HG03097 (cell line): Measurements from ENCODE around the gene ACAP2.
"Not testable (repeated sequence)": the region's sequence is repeated elsewhere in the genome, so short reads cannot be mapped to it uniquely, and the experiment has no call there.

ENCODE experiments used
- ATAC-seq: cut with Tn5 transposase; IDR thresholded peaks from one replicate; pipeline ENCODE4 v1.9.1; 2021; ENCODE audit not compliant: unreplicated experiment, low FRiP score

Gene ACAP2

DNA sequence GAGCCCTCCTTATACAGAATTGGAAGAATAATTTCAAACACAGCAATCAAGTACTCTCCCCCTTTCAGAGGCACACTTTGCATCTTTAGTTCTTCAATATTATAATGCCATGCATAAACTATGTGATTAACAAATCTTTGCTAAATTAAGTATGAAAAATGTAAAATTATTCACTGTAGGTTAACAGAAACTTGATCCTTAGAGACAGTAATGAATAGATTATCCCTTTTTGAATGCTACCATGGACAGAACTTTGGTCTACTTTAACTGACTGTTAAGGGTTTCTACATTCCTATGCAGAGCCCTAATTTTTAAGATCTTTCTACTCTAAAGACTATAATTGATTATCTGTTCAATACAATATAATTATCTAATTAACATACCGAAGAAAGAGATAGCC is 146.2 kb downstream of the ACAP2 start:
- no peak for ATAC-seq

DNA sequence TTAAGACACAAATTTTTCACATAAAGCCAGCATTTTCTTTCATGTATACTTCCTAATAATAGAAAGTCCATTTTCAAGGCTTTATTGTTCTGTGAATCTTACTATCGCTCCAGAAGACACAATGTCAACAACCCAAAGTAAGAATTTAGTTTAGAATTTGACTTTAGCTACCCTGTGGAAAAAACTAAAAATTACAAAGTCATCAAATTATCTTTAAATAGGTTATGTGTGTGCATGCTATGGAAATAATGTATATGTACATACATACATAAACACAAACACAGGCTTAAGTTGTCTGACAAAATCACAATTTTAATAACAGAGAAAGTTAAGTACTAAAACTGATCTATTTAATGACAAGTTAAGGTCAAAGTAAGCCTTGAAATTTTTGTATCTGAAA is 151.7 kb downstream of the ACAP2 start:
- no peak for ATAC-seq

DNA sequence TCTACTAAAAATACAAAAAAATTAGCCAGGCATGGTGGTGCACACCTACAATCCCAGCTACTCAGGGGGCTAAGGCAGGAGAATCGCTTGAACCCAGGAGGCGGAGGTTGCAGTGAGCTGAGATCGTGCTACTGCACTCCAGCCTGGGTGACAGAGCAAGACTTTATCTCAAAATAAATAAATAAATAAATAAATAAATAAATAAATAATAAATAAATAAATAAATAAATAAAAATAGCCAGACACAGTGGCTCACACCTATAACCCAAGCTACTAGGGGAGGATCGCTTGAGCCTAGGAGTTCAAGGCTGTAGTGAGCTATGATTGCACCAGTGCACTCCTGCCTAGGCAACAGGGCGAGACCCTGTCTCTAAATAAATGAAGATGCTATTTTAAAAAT is 152.2 kb downstream of the ACAP2 start:
- not testable (repeated sequence) for ATAC-seq

- no peak for ATAC-seq
These were observed 156.5 kb downstream of the ACAP2 start for GRCh38 chr3:195286115-195286872.

DNA sequence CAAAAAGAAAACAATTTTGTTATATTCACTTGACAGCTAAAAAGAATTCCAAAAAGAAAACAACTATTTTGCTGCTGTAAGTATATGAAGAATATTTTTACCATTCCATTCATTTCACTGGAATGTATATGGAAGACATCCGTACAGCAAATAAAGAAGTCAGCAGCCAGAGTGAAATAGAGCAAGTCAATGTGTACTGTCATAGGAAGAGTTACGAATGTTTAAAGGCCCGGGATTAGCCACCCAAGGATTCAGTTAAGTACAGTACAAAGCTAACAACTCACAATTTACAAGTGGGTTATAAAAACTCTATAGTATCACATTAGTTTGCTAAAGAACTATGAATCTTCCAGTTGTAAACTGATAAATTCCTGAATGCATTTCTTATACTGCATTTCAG is 157.4 kb downstream of the ACAP2 start:
- ATAC-seq: no peak

DNA sequence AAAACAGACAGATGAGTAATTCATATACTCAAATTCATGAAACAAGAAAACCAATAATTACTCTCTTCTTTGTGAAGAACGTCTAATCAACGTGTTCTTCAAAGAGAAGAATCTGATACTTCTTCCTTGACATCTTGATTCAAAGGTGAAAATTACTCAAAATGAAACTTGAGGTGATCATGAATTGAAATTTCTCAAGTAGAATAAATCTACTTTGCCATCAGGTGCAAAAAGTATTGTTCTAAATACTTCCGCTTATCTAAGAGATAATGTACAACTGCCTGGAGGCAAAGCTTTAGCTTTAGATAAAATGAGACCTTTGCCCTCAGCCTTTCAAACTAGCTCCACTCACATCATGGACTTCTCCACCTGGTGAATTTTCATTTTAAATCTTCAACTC is 158.0 kb downstream of the ACAP2 start:
- ATAC-seq: no peak

DNA sequence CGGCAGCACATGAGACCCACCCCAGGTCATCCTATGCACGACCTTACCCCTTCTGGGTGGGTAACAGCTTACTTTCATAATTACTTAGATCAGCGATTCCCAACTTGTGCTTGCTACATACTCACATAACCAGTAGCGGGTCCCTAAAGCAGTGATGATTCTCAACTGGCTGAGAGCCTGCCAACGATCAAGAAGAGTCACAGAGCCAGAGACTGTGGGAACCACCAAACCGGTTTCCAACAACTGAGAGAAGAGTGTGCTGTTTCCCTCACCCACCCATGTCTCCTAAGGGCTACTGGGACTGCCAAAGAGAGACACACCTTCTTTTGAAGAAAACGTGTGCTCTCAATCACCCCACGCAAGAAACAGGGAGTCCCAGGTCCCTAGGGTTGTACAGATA is 159.9 kb downstream of the ACAP2 start:
- no peak for ATAC-seq

DNA sequence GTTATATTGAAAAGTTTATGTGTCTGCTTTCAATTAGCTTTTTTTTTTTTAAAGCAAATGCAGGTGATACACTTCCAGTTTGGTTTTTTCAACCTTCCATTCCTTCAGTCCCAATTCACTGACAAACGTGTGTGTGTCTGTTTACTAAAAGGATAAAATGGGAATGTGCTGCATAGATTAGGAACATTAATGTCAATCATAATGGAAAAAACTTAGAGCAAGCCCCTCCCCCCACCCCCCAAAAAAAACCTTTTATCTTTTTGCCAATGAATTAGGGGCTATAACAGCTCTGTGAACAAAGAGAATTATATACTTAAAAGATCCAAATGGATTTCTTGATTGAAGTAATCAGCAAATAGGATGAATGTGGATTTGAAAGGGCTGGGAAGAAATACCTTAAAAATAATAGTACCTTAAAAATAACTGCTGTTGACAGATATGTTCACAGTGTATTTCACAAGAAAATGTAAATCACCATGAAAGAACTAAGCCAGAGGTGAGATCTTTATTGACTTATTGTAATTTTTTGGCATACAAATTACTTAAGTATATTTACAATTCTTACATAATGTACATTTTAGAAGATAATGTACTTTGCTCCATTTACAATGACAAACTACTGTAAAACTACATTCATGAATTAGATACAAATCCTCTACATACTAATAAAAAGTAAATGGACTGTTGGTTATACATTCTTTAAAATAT is 168.4 kb downstream of the ACAP2 start:
- no peak for ATAC-seq

DNA sequence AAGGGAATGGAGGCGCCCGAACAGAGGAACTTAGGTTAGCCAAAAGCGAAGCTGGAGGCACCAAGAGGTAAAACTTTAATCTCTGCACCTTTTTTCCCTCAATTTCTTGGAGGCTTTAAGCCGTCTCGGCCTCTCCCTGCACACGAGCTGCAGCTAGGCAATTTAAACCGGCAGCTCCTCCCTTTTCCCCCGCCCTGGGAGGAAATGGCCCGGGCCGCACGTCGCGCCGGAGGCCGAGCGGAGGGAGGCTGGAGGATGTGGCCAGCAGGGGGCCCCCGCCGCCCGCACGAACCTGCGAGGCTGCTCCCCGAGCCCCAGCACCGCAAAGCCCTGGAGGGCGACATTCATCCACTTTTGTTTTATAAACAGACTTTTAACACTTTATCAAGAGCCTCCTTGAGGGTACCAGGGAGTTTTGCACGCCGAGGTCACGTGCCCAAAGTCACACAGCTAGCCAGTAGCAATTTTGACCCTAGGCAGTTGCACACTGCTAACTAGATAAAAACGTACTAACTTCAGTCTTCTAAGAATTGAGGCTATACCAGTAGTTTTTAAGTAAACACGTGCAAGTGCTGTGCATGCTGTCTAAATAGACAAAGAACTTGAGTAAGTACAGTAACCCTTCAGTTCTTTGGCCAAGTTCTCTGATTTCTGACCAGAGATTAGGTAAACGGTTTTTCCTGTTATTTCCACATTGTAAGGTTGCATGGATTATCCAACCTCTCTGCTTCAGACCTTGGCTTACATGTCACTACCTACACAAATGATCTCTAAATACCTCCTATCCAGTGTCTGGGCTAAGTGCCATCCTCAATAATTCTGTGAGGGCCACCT is 171.2 kb downstream of the ACAP2 start:
- peak; percentile 62 for ATAC-seq

DNA sequence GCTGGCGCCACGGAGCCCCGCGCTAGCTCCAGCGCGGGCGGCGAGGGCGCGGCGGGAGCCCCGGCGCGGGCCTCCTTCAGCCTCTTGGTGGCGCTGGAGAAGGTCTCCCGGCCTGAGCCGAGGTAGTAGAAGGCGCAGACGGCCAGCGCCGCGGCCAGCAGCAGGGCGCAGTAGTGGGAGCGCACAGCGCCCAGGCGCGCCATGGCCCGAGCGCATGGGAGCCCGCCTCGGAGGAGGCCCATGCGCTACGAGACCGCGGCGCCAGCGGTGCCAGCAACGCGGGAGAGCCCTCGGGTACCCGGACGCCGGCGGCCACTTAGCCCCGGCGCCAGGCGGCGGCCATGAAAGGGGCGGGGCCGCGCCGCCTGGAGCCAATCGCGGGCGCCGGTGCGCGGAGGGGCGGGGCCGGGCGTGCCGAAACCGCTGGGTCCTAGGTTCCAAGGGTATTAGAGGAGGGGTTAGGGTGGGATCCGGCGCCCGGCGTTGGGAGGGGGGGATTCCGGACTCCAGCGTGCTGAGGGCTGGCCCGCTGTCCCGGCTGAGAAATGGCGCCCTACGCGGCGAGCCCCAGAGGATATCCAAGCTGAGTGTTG is 171.9 kb downstream of the ACAP2 start, which contains the start of gene XXYLT1:
TSS of gene XXYLT1 (minus strand) at position 343 of the 593 bp plus-strand sequence. CDS start at position 242, 101 bp downstream.
- peak; percentile 66 for ATAC-seq

DNA sequence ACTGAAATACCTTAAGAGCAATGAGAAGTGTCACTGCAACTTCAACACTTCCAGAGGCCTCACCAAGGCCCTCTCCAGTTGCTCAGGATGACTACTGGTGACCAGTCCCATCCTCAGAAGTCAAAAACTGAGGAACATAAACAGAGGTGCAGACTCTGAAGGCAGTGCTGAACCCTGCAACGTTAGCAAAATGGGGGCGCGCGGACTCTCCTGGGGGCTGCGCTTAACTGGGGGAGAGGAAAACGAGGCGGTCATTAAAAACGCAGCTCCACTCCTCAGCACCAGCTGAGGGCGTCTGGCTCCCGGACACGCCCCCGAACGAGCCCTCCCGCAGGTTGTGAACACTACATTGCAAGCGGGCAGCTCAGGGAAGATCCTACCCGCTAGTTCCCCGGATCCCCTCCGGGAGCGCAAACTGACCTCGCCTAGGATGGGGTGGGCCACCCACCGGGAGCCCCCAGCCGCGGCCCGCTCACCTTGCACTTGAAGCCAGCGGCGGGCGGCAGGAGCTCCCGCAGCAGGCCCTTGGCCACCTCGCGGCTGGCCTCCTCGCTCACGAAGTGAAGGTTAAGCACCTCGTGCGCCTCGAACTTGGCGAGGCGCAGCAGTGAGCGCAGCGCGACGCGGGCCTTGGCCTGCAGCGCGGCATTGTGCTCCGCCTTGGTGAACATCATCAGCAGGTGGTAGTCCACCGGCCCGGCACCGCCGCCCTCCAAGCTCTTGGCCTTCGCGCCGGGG is 172.6 kb downstream of the ACAP2 start:
- ATAC-seq: peak; percentile 11

DNA sequence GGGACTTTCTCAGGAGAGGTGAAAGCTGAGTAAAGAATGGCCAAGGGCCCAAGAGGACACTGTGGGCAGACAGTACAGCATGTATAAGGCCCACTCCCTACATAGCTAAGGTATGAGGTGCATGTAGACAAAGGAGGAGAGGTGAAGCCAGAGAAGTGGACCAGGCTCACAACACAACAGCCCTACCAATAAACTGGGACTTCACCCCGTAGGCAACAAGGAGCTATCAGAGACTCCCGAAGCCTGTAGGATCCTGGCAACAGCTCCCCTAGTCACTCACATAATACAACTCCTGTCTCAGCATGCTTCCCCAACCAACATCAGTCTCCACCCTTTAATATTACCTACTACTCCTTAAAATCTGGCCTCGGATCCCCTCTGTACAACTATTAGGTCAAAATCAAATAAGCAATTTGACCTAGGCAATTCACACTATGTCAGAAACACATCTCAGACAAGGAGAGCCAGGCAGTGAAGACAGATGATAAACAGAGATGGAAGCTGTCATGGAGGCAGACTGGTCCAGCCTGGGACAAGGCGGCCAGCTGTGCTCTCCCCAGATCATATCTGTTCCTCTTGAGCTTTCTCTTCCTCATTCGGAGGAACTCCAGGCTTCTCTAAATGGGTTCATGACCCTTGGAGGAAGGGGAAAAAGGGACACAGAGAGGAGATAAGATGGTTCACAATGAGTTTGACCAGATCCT is 173.3 kb downstream of the ACAP2 start:
- no peak for ATAC-seq

- no peak for ATAC-seq
These were observed 174.1 kb downstream of the ACAP2 start for GRCh38 chr3:195268576-195269309.

DNA sequence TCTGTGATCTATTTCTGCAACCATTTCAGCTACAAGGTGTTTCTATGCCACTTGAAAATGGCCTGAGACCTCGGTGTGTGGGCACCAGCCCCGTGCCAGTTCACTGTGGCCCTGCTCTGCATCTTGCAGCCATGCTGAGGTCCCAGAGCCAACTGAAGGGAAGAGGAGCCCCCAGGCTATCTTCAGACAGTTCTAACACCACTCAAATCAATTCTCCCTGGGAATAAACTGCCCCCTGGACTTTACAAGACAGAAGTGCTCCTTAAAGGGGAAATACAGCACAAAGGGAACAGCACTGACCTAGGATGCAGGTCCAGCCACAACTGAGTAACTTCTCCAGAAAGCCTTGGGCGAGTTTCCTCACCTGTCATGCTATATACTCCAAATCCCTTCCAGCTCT is 175.7 kb downstream of the ACAP2 start:
- ATAC-seq: no peak

DNA sequence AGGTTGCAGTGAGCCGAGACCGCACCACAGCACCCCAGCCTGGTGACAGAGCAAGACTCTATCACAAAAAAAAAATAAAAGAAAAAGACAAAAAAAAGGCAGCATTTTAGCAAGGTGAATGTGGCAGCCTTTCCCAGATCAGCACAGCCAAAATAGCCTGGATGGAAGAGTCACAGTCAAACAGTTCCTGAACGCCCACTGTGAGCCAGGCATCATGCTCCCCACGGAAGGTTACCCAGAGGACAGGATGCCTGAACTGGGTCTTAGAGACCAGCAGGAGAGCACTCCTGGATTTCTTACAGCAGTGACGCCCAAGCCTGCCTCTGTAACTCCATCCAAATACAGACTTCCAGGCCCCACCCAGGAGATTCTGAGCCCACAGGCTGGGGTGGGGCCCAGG is 176.4 kb downstream of the ACAP2 start:
- ATAC-seq: no peak

- ATAC-seq: no peak
These were observed 177.3 kb downstream of the ACAP2 start for GRCh38 chr3:195265363-195265976.

GRCh38 chr3:195263925-195264600 is 178.8 kb downstream of the ACAP2 start:
- ATAC-seq: no peak
